Measurements from ENCODE around the gene PPFIA1. TPM values are rescaled to one million over a fixed set of nuclear protein-coding genes. Genes with fewer than 3 reads are reported as not detected.
"Not testable (repeated sequence)": the region's sequence is repeated elsewhere in the genome, so short reads cannot be mapped to it uniquely, and the experiment has no call there.

PPFIA1 gene
- total RNA-seq, 2 donors from 2014 or later = 46.9 to 47.5 TPM

DNA sequence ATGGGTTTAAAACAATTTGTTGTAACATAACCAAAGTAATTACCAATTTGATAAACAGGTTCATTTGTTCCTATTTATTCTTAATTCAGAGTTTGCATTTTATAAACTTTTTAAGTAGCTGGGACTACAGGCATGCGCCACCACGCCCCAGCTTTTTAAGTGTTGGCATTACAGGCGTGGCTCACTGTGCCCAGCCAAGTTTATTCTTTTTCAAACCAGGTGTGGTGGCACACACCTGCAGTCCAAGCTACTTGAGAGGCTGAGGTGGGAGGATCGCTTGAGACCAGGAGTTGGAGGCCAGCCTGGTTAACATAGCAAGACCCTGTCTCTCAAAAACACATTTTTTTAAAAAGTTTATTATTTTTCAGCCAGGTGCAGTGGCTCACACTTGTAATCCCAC, 19.1 kb downstream of the PPFIA1 start:
- Histone ChIP-seq H3K36me3 (peaks cover 3% of the 10 kb centered on the region), H3K27ac (no peak overlapping the region), H3K27me3 (no peaks in the 10 kb centered on the region), H3K4me1 (no peaks in the 10 kb centered on the region), H3K9ac (ENCODE audit: low read depth in 2 of 2, low read length in 2 of 2) (no peak overlapping the region), H3K4me3 (no peak overlapping the region), H3K9me3 (no peaks in the 10 kb centered on the region)
- intact Hi-C loops (cut with DNase I) = no loop called here
- no peak for DNase-seq
- TF ChIP-seq CTCF (IDR thresholded peaks at IDR 0.05) = no peak

DNA sequence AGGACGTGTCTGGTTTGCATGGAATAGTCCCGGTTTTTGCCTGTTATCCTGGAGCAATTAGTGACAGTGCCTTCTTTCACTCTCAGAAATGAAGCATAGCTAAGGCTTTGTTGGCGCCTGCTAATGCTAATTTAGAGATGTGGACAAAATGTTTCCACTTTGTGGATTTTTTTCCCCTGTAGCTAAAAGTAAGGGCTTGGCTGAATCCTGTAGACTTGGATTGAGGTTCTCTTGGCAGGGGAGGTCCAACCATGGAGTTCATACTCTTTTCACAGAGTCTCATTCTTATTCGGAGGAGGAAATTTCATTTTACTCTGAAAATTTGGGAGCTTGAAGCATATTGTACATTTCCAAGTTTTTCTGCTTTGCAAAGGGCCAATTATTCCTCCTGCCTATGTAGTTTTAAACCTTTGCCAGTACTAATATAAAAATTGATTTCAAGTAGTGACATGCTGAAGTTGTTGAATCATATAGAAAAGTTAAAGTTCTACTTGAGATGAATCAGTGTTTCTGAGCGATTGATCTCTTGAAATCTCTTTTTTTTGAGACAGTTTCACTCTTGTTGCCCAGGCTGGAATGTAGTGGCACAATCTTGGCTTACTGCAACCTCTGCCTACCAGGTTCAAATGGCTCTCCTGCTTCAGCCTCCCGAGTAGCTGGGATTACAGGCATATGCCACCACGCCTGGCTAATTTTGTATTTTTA, 20.0 kb downstream of the PPFIA1 start:
- intact Hi-C loops (cut with DNase I) = no loop called here
- no peak for TF ChIP-seq CTCF (IDR thresholded peaks at IDR 0.05)
- Histone ChIP-seq H3K4me3 (no peak overlapping the region), H3K27me3 (no peaks in the 10 kb centered on the region), H3K27ac (no peak overlapping the region), H3K9ac (ENCODE audit: low read depth in 2 of 2, low read length in 2 of 2) (no peak overlapping the region), H3K4me1 (no peaks in the 10 kb centered on the region), H3K36me3 (peaks cover 3% of the 10 kb centered on the region), H3K9me3 (no peaks in the 10 kb centered on the region)
- DNase-seq = no peak

DNA sequence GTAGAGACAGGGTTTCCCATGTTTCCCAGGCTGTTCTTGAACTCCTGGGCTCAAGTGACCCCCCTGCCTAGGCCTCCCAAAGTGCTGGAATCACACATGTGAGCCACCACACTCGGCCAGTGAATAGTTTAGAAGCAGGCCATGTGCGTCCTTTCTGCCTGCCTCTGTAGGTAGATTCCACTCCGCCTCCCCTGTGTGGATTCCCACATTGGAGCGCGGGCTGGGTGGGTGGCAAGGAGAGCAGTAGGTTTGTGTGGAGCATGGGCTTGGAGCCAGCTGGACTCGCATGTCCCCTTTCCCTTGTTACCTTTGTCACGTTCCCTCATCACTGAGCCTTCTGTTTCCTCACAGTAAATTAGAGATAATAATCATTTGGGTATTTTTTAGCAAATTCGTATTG, 21.7 kb downstream of the PPFIA1 start:
- Histone ChIP-seq H3K27me3 (no peaks in the 10 kb centered on the region), H3K9ac (ENCODE audit: low read depth in 2 of 2, low read length in 2 of 2) (no peak overlapping the region), H3K4me3 (no peak overlapping the region), H3K9me3 (no peaks in the 10 kb centered on the region), H3K36me3 (peaks cover 3% of the 10 kb centered on the region), H3K4me1 (no peaks in the 10 kb centered on the region), H3K27ac (no peak overlapping the region)
- intact Hi-C loops (cut with DNase I) = no loop called here
- no peak for TF ChIP-seq CTCF (IDR thresholded peaks at IDR 0.05)
- no peak for DNase-seq

GRCh38 chr11:70292863-70293262, 22.4 kb downstream of the PPFIA1 start:
- intact Hi-C loops (cut with DNase I) = no loop called here
- Histone ChIP-seq H3K4me3 (no peak overlapping the region), H3K9ac (ENCODE audit: low read depth in 2 of 2, low read length in 2 of 2) (no peak overlapping the region), H3K4me1 (no peaks in the 10 kb centered on the region), H3K27ac (no peak overlapping the region), H3K36me3 (peaks cover 3% of the 10 kb centered on the region), H3K27me3 (no peaks in the 10 kb centered on the region), H3K9me3 (no peaks in the 10 kb centered on the region)
- DNase-seq = no peak
- TF ChIP-seq CTCF (IDR thresholded peaks at IDR 0.05) = no peak

DNA sequence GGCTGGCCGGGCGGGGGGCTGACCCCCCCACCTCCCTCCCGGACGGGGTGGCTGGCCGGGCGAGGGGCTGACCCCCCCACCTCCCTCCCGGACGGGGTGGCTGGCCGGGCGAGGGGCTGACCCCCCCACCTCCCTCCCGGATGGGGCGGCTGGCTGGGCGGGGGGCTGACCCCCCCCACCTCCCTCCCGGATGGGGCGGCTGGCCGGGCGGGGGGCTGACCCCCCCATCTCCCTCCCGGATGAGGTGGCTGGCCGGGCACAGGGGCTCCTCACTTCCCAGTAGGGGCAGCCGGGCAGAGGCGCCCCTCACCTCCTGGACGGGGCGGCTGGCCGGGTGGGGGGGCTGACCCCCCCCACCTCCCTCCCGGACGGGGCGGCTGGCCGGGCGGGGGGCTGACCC, 24.7 kb downstream of the PPFIA1 start:
- H3K27ac ChIP-seq; H3K9ac ChIP-seq (ENCODE audit: low read depth in 2 of 2, low read length in 2 of 2); H3K36me3 ChIP-seq; DNase-seq; H3K9me3 ChIP-seq; H3K27me3 ChIP-seq; H3K4me3 ChIP-seq; intact Hi-C loops (cut with DNase I); H3K4me1 ChIP-seq: not testable (repeated sequence)

DNA sequence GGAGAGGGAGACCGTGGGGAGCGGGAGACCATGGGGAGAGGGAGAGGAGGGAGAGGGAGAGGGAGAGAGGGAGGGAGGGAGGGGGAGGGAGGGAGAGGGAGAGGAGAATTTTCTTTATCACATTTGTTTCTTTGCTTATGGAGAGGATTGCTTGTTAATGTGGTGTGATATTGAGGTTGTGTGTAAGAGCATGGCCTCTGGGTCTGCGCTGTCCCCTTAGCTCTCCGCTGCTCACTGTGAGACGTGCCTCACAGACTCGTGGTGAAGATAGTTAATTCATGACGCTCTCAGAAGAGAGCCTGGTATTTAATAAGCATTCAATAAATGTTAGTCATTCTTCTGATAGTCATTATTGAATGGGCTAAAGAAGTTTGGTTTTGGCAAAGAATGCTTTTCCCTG, 26.2 kb downstream of the PPFIA1 start:
- no peaks in the 10 kb centered on the region for H3K4me1 ChIP-seq
- H3K9ac ChIP-seq (ENCODE audit: low read depth in 2 of 2, low read length in 2 of 2) = no peak overlapping the region
- intact Hi-C loops (cut with DNase I) = no loop called here
- no peaks in the 10 kb centered on the region for H3K9me3 ChIP-seq
- H3K4me3 ChIP-seq = no peak overlapping the region
- no peak for TF ChIP-seq CTCF (IDR thresholded peaks at IDR 0.05)
- no peak for DNase-seq
- H3K27me3 ChIP-seq = no peaks in the 10 kb centered on the region
- peaks cover 3% of the 10 kb centered on the region for H3K36me3 ChIP-seq
- H3K27ac ChIP-seq = no peak overlapping the region
